Stomach (tissue), 9 donors: ENCODE data around the gene MGAT5. TPM values are rescaled to one million over a fixed set of nuclear protein-coding genes. Genes with fewer than 3 reads are reported as not detected.

Experiments used
- DNase-seq, 2 donors: peaks; one replicate each; pipeline versions ENCODE4 v3.0.0 to v3.0.0-alpha.2; 2013 to 2019
- H3K27ac ChIP-seq, 5 donors: fragments of 200-600 bp in 4 of 5; sonication (generic) in 4 of 5; one replicate each; pipeline ENCODE4 v1.5.1; 2013 to 2019; ENCODE audit warnings: mild to moderate bottlenecking in 1 of 5, moderate library complexity in 1 of 5
- H3K27me3 ChIP-seq, 3 donors: fragments of 200-600 bp; sonication (generic); one replicate each; pipeline ENCODE4 v1.5.1; 2017 to 2019; ENCODE audit warnings: mixed run types in 1 of 3
- H3K36me3 ChIP-seq, 4 donors: fragments of 200-600 bp; sonication (generic); 1 replicate in 3 of 4; 2 replicates in 1 of 4; pipeline ENCODE4 v1.5.1; 2016 to 2019
- H3K4me1 ChIP-seq, 4 donors: fragments of 200-600 bp; sonication (generic); one replicate each; pipeline ENCODE4 v1.5.1; 2016 to 2019
- H3K4me3 ChIP-seq, 4 donors: fragments of 200-600 bp; sonication (generic) in 3 of 4; one replicate each; pipeline ENCODE4 v1.5.1; 2016 to 2019; ENCODE audit warnings: mild to moderate bottlenecking in 1 of 4
- H3K9me3 ChIP-seq, 4 donors: fragments of 200-600 bp; sonication (generic); one replicate each; pipeline ENCODE4 v1.5.1; 2016 to 2019
- CTCF ChIP-seq, 7 experiments: fragments of 450-650 bp in 4 of 7; fragments of 200-600 bp in 3 of 7; sonication (generic) in 3 of 7; IDR thresholded peaks; one replicate each; pipeline ENCODE4 v1.5.1; 2016 to 2019; ENCODE audit warnings: antibody characterized with exemption in 7 of 7, control low read depth in 2 of 7, mild to moderate bottlenecking in 1 of 7
- EP300 ChIP-seq: sonication (generic); formaldehyde crosslinking; IDR thresholded peaks from one replicate; pipeline ENCODE4 v1.6.1; 2017; ENCODE audit warnings: antibody characterized with exemption
- POLR2A ChIP-seq, 4 donors: fragments of 450-650 bp; IDR thresholded peaks; one replicate each; pipeline ENCODE4 v1.6.1; 2016; ENCODE audit warnings: antibody characterized with exemption in 4 of 4, control low read depth in 2 of 4, mild to moderate bottlenecking in 1 of 4, moderate library complexity in 1 of 4
- POLR2AphosphoS5 ChIP-seq, 3 donors: sonication (generic); formaldehyde crosslinking; IDR thresholded peaks; one replicate each; pipeline ENCODE4 v1.6.1; 2016; ENCODE audit warnings: antibody characterized with exemption in 3 of 3
- WGBS, 5 donors: extraction: QIAGEN DNeasy Blood & Tissue Kit in 3 of 5; methylation state at CpG; one replicate each; pipeline versions ENCODE4 v1.1.5 to v1.1.7; 2013 to 2018; 5-methylcytosine and 5-hydroxymethylcytosine counted together
- intact Hi-C: fragments of 100-400 bp; cut with DNase I; formaldehyde crosslinking; loops from one replicate; pipeline ENCODE4 v1.15.1; 2023; ENCODE audit warnings: low total_unique reads
- polyA plus RNA-seq, 3 donors: library from polyadenylated mRNA; stranded (reverse); fragments of 200-250 nt; gene quantifications; one replicate each; pipeline ENCODE4 v1.2.3, GENCODE V29; 2013
- total RNA-seq, 5 donors: library from RNA; depleted of rRNA; stranded (reverse); fragments of >200 nt; gene quantifications; one replicate each; pipeline versions ENCODE4 v1.1.0 to v1.2.3, GENCODE V29; 2014 to 2016
- donor health status: healthy with polysubstance abuse.
- donor health status: Bipolar disorder and iron deficiency.
- donor health status: healthy.

MGAT5 gene
- total and polyA plus RNA-seq, 8 donors: 3.9 to 125 (median 46.0) TPM

GRCh38 chr2:134276381-134277172, 22.7 kb downstream of the MGAT5 start:
- no peaks in the 10 kb centered on the region for H3K9me3 ChIP-seq
- H3K27me3 ChIP-seq: no peaks in the 10 kb centered on the region
- peaks cover 0 to 17% (median 7%) of the 10 kb centered on the region in 4 donors for H3K4me1 ChIP-seq
- intact Hi-C loops: no loop called here
- DNase-seq: no peak
- peaks cover 0 to 8% (median 6%) of the 10 kb centered on the region in 4 donors for H3K36me3 ChIP-seq
- no peak overlapping the region for H3K27ac ChIP-seq
- no peak for TF ChIP-seq CTCF (IDR thresholded peaks at IDR 0.05)
- TF ChIP-seq POLR2A (IDR thresholded peaks at IDR 0.05): no peak
- TF ChIP-seq EP300: no peak
- no peak for TF ChIP-seq POLR2AphosphoS5 (IDR thresholded peaks at IDR 0.05)
- no peak overlapping the region for H3K4me3 ChIP-seq
- 87 to 94% (median 91%) methylated on average over 6 of the region's 6 CpGs for WGBS, 5 donors

- DNase-seq: no peak
- intact Hi-C loops: no loop called here
- 82 to 94% (median 90%) methylated on average over 4 of the region's 4 CpGs for WGBS, 5 donors
- no peak overlapping the region for H3K27ac ChIP-seq
- H3K9me3 ChIP-seq: no peaks in the 10 kb centered on the region
- H3K4me1 ChIP-seq: peaks cover 0 to 23% (median 7%) of the 10 kb centered on the region in 4 donors
- no peaks in the 10 kb centered on the region for H3K27me3 ChIP-seq
- H3K4me3 ChIP-seq: no peak overlapping the region
- H3K36me3 ChIP-seq: peaks cover 0 to 3% (median under 1%) of the 10 kb centered on the region in 4 donors
- TF ChIP-seq POLR2AphosphoS5 (IDR thresholded peaks at IDR 0.05) (no peak), EP300 (no peak), CTCF (IDR thresholded peaks at IDR 0.05) (no peak), POLR2A (IDR thresholded peaks at IDR 0.05) (no peak)
Measured at GRCh38 chr2:134277223-134277622, 23.4 kb downstream of the MGAT5 start.

GRCh38 chr2:134278553-134278952, 24.7 kb downstream of the MGAT5 start:
- no peaks in the 10 kb centered on the region for H3K27me3 ChIP-seq
- no peak for DNase-seq
- no peak overlapping the region for H3K27ac ChIP-seq
- H3K4me1 ChIP-seq: peaks cover 0 to 27% (median 10%) of the 10 kb centered on the region in 4 donors
- H3K4me3 ChIP-seq: no peak overlapping the region
- intact Hi-C loops: no loop called here
- 53 to 80% (median 75%) methylated on average over 1 of the region's 1 CpG for whole genome bisulfite sequencing, 5 donors
- TF ChIP-seq POLR2A (IDR thresholded peaks at IDR 0.05): no peak
- no peak for TF ChIP-seq CTCF (IDR thresholded peaks at IDR 0.05)
- TF ChIP-seq EP300: no peak
- TF ChIP-seq POLR2AphosphoS5 (IDR thresholded peaks at IDR 0.05): no peak
- H3K9me3 ChIP-seq: no peaks in the 10 kb centered on the region
- H3K36me3 ChIP-seq: peaks cover 0 to 3% (median 0%) of the 10 kb centered on the region in 4 donors

DNA sequence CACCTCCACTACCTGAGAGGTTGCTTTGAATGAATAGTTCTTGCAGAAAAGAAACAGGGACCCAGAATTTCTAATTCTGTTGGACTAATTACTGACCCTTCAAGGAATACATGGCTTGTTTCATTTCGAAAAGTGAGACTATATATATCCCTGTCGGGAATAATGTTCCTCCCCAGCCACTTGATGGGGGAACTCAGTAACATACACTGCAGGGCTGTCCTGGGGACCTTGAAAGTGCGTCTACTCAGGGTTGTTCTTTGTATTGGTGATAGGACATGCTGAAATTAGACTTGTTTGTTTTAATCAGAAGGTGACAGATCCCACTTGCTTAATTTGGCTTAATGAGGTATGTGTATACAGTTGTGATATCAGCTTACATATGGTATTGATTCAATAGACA, 25.5 kb downstream of the MGAT5 start:
- no peak for DNase-seq
- H3K9me3 ChIP-seq: no peaks in the 10 kb centered on the region
- no peak for TF ChIP-seq CTCF (IDR thresholded peaks at IDR 0.05)
- no peak for TF ChIP-seq POLR2AphosphoS5 (IDR thresholded peaks at IDR 0.05)
- no peak for TF ChIP-seq EP300
- TF ChIP-seq POLR2A (IDR thresholded peaks at IDR 0.05): no peak
- H3K4me1 ChIP-seq: peaks cover 0 to 27% (median 10%) of the 10 kb centered on the region in 4 donors
- peaks cover 0 to 3% (median 0%) of the 10 kb centered on the region in 4 donors for H3K36me3 ChIP-seq
- no peak overlapping the region for H3K4me3 ChIP-seq
- H3K27ac ChIP-seq: no peak overlapping the region
- 64 to 77% (median 74%) methylated on average over 3 of the region's 3 CpGs for WGBS, 5 donors
- H3K27me3 ChIP-seq: no peaks in the 10 kb centered on the region
- intact Hi-C loops: no loop called here
